Breast epithelium (tissue), 3 donors: Measurements from ENCODE around the gene AKAP9.

Source experiments
- POLR2A ChIP-seq: fragments of 450-650 bp; IDR thresholded peaks from one replicate; pipeline ENCODE4 v1.6.1; 2016; ENCODE audit warnings: antibody characterized with exemption, mild to moderate bottlenecking, moderate library complexity
- POLR2AphosphoS5 ChIP-seq, 3 donors: sonication (generic); formaldehyde crosslinking; IDR thresholded peaks; one replicate each; pipeline ENCODE4 v1.6.1; 2017; ENCODE audit warnings: antibody characterized with exemption in 3 of 3
- TF ChIP-seq, protein P1 (sequence below), 3 donors: fragments of 450-650 bp; IDR thresholded peaks; one replicate each; pipeline ENCODE4 v1.5.1; 2016 to 2017; ENCODE audit warnings: antibody characterized with exemption in 3 of 3, mild to moderate bottlenecking in 3 of 3, moderate library complexity in 3 of 3

DNA sequence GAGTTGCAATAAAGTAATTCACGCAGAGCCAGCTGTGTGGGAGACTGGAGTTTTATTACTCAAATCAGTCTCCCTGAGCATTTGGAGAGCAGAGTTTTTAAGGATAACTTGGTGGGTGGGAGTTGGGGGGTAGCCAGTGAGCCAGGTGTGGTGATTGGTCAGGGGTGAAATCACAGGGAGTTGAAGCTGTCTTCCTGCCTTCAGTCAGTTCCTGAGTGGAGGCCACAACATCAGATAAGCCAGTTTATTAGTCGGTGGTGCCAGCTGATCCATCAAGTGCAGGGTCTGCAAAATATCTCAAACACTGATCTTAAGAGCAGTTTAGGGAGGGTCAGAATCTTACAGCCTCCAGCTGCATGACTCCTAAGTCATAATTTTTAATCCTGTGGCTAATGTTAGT, 196.9 kb downstream of the AKAP9 start:
- TF ChIP-seq, protein P1, sequence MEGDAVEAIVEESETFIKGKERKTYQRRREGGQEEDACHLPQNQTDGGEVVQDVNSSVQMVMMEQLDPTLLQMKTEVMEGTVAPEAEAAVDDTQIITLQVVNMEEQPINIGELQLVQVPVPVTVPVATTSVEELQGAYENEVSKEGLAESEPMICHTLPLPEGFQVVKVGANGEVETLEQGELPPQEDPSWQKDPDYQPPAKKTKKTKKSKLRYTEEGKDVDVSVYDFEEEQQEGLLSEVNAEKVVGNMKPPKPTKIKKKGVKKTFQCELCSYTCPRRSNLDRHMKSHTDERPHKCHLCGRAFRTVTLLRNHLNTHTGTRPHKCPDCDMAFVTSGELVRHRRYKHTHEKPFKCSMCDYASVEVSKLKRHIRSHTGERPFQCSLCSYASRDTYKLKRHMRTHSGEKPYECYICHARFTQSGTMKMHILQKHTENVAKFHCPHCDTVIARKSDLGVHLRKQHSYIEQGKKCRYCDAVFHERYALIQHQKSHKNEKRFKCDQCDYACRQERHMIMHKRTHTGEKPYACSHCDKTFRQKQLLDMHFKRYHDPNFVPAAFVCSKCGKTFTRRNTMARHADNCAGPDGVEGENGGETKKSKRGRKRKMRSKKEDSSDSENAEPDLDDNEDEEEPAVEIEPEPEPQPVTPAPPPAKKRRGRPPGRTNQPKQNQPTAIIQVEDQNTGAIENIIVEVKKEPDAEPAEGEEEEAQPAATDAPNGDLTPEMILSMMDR (IDR thresholded peaks at IDR 0.05), result no peak
- no peak for TF ChIP-seq POLR2AphosphoS5 (IDR thresholded peaks at IDR 0.05)
- no peak for TF ChIP-seq POLR2A
